Measurements from ENCODE around the gene SHF. TPM values are rescaled to one million over a fixed set of nuclear protein-coding genes. Genes with fewer than 3 reads are reported as not detected.

The SHF gene
- total and polyA plus RNA-seq, 2 of the 8 experiments (the other 6 are each of a cell fraction or from before 2014, with no cell fraction given): 13.1 to 26.7 TPM

- Histone ChIP-seq H3K14ac (ENCODE audit: insufficient read length) (no peak overlapping the region), H3K23ac (ENCODE audit: insufficient read length) (no peak overlapping the region), H3K4ac (replicated peaks; ENCODE audit: insufficient read length, low read depth, low read length) (no peak overlapping the region), H3K4me1 (replicated peaks in 1 of 4; ENCODE audit: control insufficient read depth in 3 of 4, insufficient read depth in 4 of 4, low read length in 3 of 4) (no peaks in the 10 kb centered on the region), H3K56ac (replicated peaks; ENCODE audit: insufficient read length, low read depth, low read length) (peak overlapping the region; percentile 42), H4K91ac (replicated peaks; ENCODE audit: insufficient read length, low read length) (no peak overlapping the region), H3K9ac (replicated peaks in 1 of 4; ENCODE audit: extremely low read depth in 1 of 4, low read depth in 3 of 4, low read length in 3 of 4) (peak overlapping the region in 2 of 4 experiments; percentile 59 to 75; a peak in 3 of 7 replicates), H2BK12ac (ENCODE audit: low read depth, low read length) (peak overlapping the region; percentile 19; the same call in 1 of the 2 replicates), H3K79me1 (ENCODE audit: low read depth, low read length) (no peaks in the 10 kb centered on the region), H2BK5ac (ENCODE audit: low read depth, low read length) (peak overlapping the region; percentile 86), H3K23me2 (ENCODE audit: low read depth, low read length) (peaks cover 12% of the 10 kb centered on the region), H4K5ac (ENCODE audit: insufficient read length, low read depth, low read length) (peak overlapping the region; percentile 50), H3K18ac (ENCODE audit: extremely low read depth, low read length) (peak overlapping the region; percentile 94), H3K4me3 (ENCODE audit: extremely low read depth in 1 of 4, insufficient read depth in 2 of 4, low read depth in 3 of 4, low read length in 4 of 4) (peak overlapping the region; percentile 66 to 100 (median 96)), H2AK5ac (ENCODE audit: low read depth, low read length) (no peak overlapping the region), H3K4me2 (ENCODE audit: insufficient read depth in 1 of 2, low read depth in 2 of 2, low read length in 2 of 2) (peak overlapping the region; percentile 94 to 96), H3K9me3 (ENCODE audit: insufficient read depth in 2 of 2, low read depth in 1 of 2, low read length in 1 of 2) (no peaks in the 10 kb centered on the region), H2BK120ac (replicated peaks; ENCODE audit: low read depth, low read length) (no peak overlapping the region), H4K8ac (ENCODE audit: extremely low read depth, insufficient read depth, low read length) (no peak overlapping the region), H3K36me3 (ENCODE audit: control insufficient read depth in 2 of 4, insufficient read depth in 4 of 4, low read length in 3 of 4) (no peaks in the 10 kb centered on the region), H3K27me3 (replicated peaks in 1 of 4; ENCODE audit: control insufficient read depth in 3 of 4, extremely low read depth in 1 of 4, insufficient read depth in 3 of 4, low read length in 3 of 4) (no peaks in the 10 kb centered on the region; a peak in 1 of 7 replicates), H3K79me2 (ENCODE audit: control insufficient read depth in 1 of 2, insufficient read depth in 2 of 2, low read length in 2 of 2) (no peaks in the 10 kb centered on the region), H2AFZ (ENCODE audit: low read length) (peak overlapping the region; percentile 99), H2BK15ac (ENCODE audit: low read length) (no peak overlapping the region), H3K27ac (ENCODE audit: low read depth, low read length) (peak overlapping the region; percentile 50; the same call in 1 of the 2 replicates), H2BK20ac (ENCODE audit: low read length) (no peak overlapping the region), H4K20me1 (replicated peaks in 1 of 2; ENCODE audit: control insufficient read depth in 1 of 2, insufficient read depth in 2 of 2, low read length in 2 of 2) (no peaks in the 10 kb centered on the region)
- DNase-seq (ENCODE audit: low read depth in 1 of 2, low spot score in 2 of 2): peak in 1 of 2 experiments; percentile 96
- POLR2A ChIA-PET (ENCODE audit: partially characterized antibody): interaction anchor here (0.7 to 5.3 kb wide), 6 partner anchors 13 to 390 kb away, joined by 3 to 55 read pairs (median 4); partner anchors contain the start of gene SHF
- 1% methylated on average over 42 of the region's 42 CpGs; no CpG with 5 or more reads in 1 of the 2 experiments for WGBS, 2 experiments (ENCODE audit: extremely low coverage in 1 of 2, insufficient coverage in 1 of 2, insufficient read length in 1 of 2, insufficient replicate concordance in 2 of 2, low coverage in 1 of 2, low lambda C conversion rate in 2 of 2, missing lambda C conversion rate in 1 of 2)
- no peak for FAIRE-seq
- CTCF ChIA-PET (ENCODE audit: partially characterized antibody): interaction anchor here (0.5 to 39.2 kb wide), 11 partner anchors 8 to 1528 kb away, joined by 3 to 1117 read pairs (median 4); partner anchors contain the start of gene SHF
- no peak for TF ChIP-seq SUZ12 (IDR thresholded peaks at IDR 0.05; ENCODE audit: low read length)
- no peak for TF ChIP-seq SP1 (IDR thresholded peaks at IDR 0.05; ENCODE audit: low read depth, low read length)
- TF ChIP-seq PHF8 (conservative IDR thresholded peaks at IDR 0.05; ENCODE audit: low read depth, low read length): no peak
- no peak for TF ChIP-seq GTF2F1 (IDR thresholded peaks at IDR 0.05; ENCODE audit: borderline replicate concordance, low read depth, low read length)
- no peak for TF ChIP-seq E2F6 (IDR thresholded peaks at IDR 0.05)
- TF ChIP-seq MAFK (IDR thresholded peaks at IDR 0.05; ENCODE audit: low read depth, low read length): peak; percentile 90; the same call in 1 of the 2 replicates
- no peak for TF ChIP-seq ATF3 (IDR thresholded peaks at IDR 0.05; ENCODE audit: insufficient read depth, low read depth, low read length)
- no peak for TF ChIP-seq EGR1 (IDR thresholded peaks at IDR 0.05; ENCODE audit: borderline replicate concordance, low read depth, low read length)
- no peak for TF ChIP-seq GABPA (IDR thresholded peaks at IDR 0.05; ENCODE audit: borderline replicate concordance, insufficient read depth, low read length)
- TF ChIP-seq SRF (IDR thresholded peaks at IDR 0.05; ENCODE audit: low read depth, low read length): no peak
These were observed 10.8 kb upstream of the SHF start for GRCh38 chr15:45198337-45199135.
